Posterior cingulate gyrus (tissue), 11 donors: Measurements from ENCODE around the gene OLIG2.

Experiments
- DNase-seq, 10 donors: peaks; one replicate each; pipeline versions ENCODE4 v3.0.0 to v3.0.0-alpha.2; 2020 to 2021; ENCODE audit warnings: mixed read lengths in 3 of 10
- intact Hi-C: fragments of 100-400 bp; cut with DNase I; formaldehyde crosslinking; loops from one replicate; pipeline ENCODE4 v1.15.1; 2023

Gene OLIG2

GRCh38 chr21:33029385-33029921 lies 3.7 kb downstream of the OLIG2 start:
- DNase-seq: peak in 1 of 10 donors; percentile 53
- intact Hi-C loops: loop anchor here (10.0 kb wide), 1 partner anchor 55 kb away; no protein-coding TSS in a partner anchor

GRCh38 chr21:33029975-33030461 lies 4.3 kb downstream of the OLIG2 start:
- intact Hi-C loops: loop anchor here (10.0 kb wide), 1 partner anchor 55 kb away; no protein-coding TSS in a partner anchor
- peak in 3 of 10 donors; percentile 34 to 85 (median 74) for DNase-seq

GRCh38 chr21:33030633-33031032 lies 4.9 kb downstream of the OLIG2 start:
- intact Hi-C loops: no loop called here
- peak in 3 of 10 donors; percentile 30 to 81 (median 68) for DNase-seq

- DNase-seq: peak in 3 of 10 donors; percentile 16 to 62 (median 60)
- intact Hi-C loops: no loop called here
Observed at GRCh38 chr21:33031152-33031911, 5.6 kb downstream of the OLIG2 start.

GRCh38 chr21:33032434-33033047 lies 6.8 kb downstream of the OLIG2 start:
- DNase-seq: peak in 1 of 10 donors; percentile 41
- intact Hi-C loops: no loop called here

- intact Hi-C loops: no loop called here
- DNase-seq: peak in 2 of 10 donors; percentile 60 to 73
Observed at GRCh38 chr21:33033094-33033951, 7.6 kb downstream of the OLIG2 start.

- DNase-seq: peak in 2 of 10 donors; percentile 62 to 75
- intact Hi-C loops: no loop called here
Observed at GRCh38 chr21:33033961-33034413, 8.3 kb downstream of the OLIG2 start.

- DNase-seq: peak in 1 of 10 donors; percentile 18
- intact Hi-C loops: no loop called here
Observed at GRCh38 chr21:33035147-33035546, 9.4 kb downstream of the OLIG2 start.

GRCh38 chr21:33036430-33037162 lies 10.9 kb downstream of the OLIG2 start:
- intact Hi-C loops: no loop called here
- DNase-seq: peak in 2 of 10 donors; percentile 73 to 86

- intact Hi-C loops: no loop called here
- DNase-seq: no peak
Observed at GRCh38 chr21:33037501-33037900, 11.8 kb downstream of the OLIG2 start.

GRCh38 chr21:33039536-33039935 lies 13.8 kb downstream of the OLIG2 start:
- DNase-seq: peak; percentile 51 to 98 (median 86)
- intact Hi-C loops: no loop called here

GRCh38 chr21:33040215-33040614 lies 14.5 kb downstream of the OLIG2 start:
- intact Hi-C loops: no loop called here

GRCh38 chr21:33041981-33042380 lies 16.2 kb downstream of the OLIG2 start:
- intact Hi-C loops: no loop called here
- DNase-seq: no peak

More at GRCh38 chr21:33040215-33040614, 14.5 kb downstream of the OLIG2 start:
- no peak for DNase-seq

- DNase-seq: no peak
- intact Hi-C loops: no loop called here
Observed at GRCh38 chr21:33042812-33043211, 17.1 kb downstream of the OLIG2 start.

- no peak for DNase-seq
- intact Hi-C loops: no loop called here
Observed at GRCh38 chr21:33046455-33046854, 20.7 kb downstream of the OLIG2 start.

- no peak for DNase-seq
- intact Hi-C loops: no loop called here
Observed at GRCh38 chr21:33047231-33047630, 21.5 kb downstream of the OLIG2 start.

- peak in 2 of 10 donors; percentile 57 to 85 for DNase-seq
- intact Hi-C loops: no loop called here
Observed at GRCh38 chr21:33051925-33052324, 26.2 kb downstream of the OLIG2 start.

GRCh38 chr21:33053951-33054350 lies 28.2 kb downstream of the OLIG2 start:
- DNase-seq: no peak
- intact Hi-C loops: no loop called here

- no peak for DNase-seq
- intact Hi-C loops: no loop called here
Observed at GRCh38 chr21:33055991-33056390, 30.3 kb downstream of the OLIG2 start.
